Ishikawa (cell line): ENCODE data around the gene DLX6.

Experiments
- CEBPB ChIP-seq: IDR thresholded peaks from 2 replicates; pipeline ENCODE4 v1.6.1; 2012
- CREB1 ChIP-seq: IDR thresholded peaks from 2 replicates; pipeline ENCODE4 v1.6.1; 2012; ENCODE audit warnings: low read depth
- EGR1 ChIP-seq: IDR thresholded peaks from 2 replicates; pipeline ENCODE4 v1.6.1; 2012
- EP300 ChIP-seq: IDR thresholded peaks from 2 replicates; pipeline ENCODE4 v1.6.1; 2012; ENCODE audit warnings: borderline replicate concordance
- FOXM1 ChIP-seq: IDR thresholded peaks from 2 replicates; pipeline ENCODE4 v1.6.1; 2012; ENCODE audit warnings: low read depth, borderline replicate concordance
- MAX ChIP-seq: IDR thresholded peaks from 2 replicates; pipeline ENCODE4 v1.6.1; 2012
- NFIC ChIP-seq: IDR thresholded peaks from 2 replicates; pipeline ENCODE4 v1.6.1; 2012
- RAD21 ChIP-seq: IDR thresholded peaks from 2 replicates; pipeline ENCODE4 v1.6.1; 2012; ENCODE audit warnings: low read depth
- REST ChIP-seq: IDR thresholded peaks from 2 replicates; pipeline ENCODE4 v1.6.1; 2012; ENCODE audit warnings: low read depth, mild to moderate bottlenecking
- TAF1 ChIP-seq: IDR thresholded peaks from 2 replicates; pipeline ENCODE4 v1.6.1; 2012; ENCODE audit warnings: low read depth, mild to moderate bottlenecking
- TCF12 ChIP-seq: IDR thresholded peaks from 2 replicates; pipeline ENCODE4 v1.6.1; 2012; ENCODE audit warnings: low read depth
- TEAD4 ChIP-seq: IDR thresholded peaks from 2 replicates; pipeline ENCODE4 v1.6.1; 2012
- YY1 ChIP-seq: IDR thresholded peaks from 2 replicates; pipeline ENCODE4 v1.6.1; 2012; ENCODE audit warnings: low read depth
- ZBTB7A ChIP-seq: IDR thresholded peaks from 2 replicates; pipeline ENCODE4 v1.6.1; 2012; ENCODE audit warnings: low read depth
- TF ChIP-seq, protein P1 (sequence below): IDR thresholded peaks from 2 replicates; pipeline ENCODE4 v1.6.1; 2012

DLX6 gene

GRCh38 chr7:97005183-97006054 is at the start of gene DLX6:
Gene DLX6, plus strand, starts transcription at chr7:97005553. Its CDS starts 425 bp downstream, at chr7:97005978.
- TF ChIP-seq EGR1 (no peak), FOXM1 (no peak), TEAD4 (no peak), CEBPB (no peak), TCF12 (peak; percentile 56; the same call in 1 of the 2 replicates), CREB1 (peak; percentile 70), MAX (peak; percentile 77; the same call in 1 of the 2 replicates), REST (no peak), RAD21 (no peak), NFIC (no peak), ZBTB7A (peak; percentile 60; the same call in 1 of the 2 replicates), TAF1 (peak; percentile 68), EP300 (no peak), YY1 (no peak)
- TF ChIP-seq, protein P1, sequence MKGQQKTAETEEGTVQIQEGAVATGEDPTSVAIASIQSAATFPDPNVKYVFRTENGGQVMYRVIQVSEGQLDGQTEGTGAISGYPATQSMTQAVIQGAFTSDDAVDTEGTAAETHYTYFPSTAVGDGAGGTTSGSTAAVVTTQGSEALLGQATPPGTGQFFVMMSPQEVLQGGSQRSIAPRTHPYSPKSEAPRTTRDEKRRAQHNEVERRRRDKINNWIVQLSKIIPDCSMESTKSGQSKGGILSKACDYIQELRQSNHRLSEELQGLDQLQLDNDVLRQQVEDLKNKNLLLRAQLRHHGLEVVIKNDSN = no peak

DNA sequence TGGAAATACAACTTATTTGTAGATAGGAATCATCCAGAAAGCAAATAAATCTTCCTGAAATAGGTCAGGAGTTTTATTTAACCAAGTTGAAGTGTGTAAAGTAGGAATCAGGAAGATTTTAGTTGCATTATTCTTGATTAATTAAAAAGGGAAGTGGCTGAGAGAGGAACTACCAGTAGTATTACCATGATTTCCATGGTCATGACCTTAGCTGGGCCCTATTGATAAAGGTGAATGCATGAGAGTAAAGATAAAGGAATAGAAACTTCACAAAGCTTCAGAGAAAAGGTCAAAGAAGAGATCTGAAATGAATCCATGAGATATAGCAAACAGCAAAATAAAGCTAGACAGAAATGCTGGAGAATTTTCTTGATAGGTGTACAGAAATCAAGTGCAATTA is 46.2 kb upstream of the DLX6 start:
- TF ChIP-seq ZBTB7A (no peak), FOXM1 (no peak), TEAD4 (no peak)

DNA sequence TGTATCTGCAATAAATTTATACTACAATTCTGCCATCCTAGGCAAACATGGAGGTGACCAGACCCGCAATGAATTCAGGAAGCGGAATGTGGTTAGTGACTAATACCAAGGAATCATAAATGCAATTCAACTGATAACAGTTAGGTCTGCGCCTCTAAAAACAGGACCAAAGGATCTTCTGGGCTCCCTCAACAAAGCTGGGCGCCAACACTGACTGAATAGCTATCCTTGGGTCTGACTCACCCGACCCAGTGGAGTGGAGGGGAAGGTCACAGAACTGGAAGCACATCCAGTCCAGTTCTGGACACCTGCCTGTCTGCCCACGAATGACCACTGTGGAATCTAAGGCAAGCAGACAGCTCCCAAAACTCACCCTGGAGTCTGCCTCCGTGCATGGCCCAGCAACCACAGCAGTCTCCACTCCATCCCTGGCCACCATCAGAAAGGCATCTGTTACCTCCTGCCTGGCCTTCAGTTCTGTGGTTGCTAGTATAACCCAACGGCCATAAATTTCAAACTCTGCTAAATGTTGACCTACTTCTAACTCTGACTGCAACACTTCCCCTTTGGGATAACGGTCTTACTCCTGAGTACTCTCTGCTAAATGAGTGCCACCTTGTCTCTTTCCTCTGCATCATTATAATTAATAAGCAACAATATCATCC is 43.0 kb upstream of the DLX6 start:
- no peak for TF ChIP-seq NFIC
- TF ChIP-seq EP300 = no peak
- no peak for TF ChIP-seq REST
- TF ChIP-seq ZBTB7A = no peak
- TF ChIP-seq YY1 = no peak
- no peak for TF ChIP-seq TCF12
- no peak for TF ChIP-seq RAD21
- no peak for TF ChIP-seq TEAD4
- no peak for TF ChIP-seq CEBPB
- TF ChIP-seq, protein P1 = no peak
- TF ChIP-seq EGR1 = no peak
- TF ChIP-seq MAX = no peak
- TF ChIP-seq CREB1 = no peak
- TF ChIP-seq TAF1 = no peak
- no peak for TF ChIP-seq FOXM1

- TF ChIP-seq EP300 (no peak), NFIC (no peak), ZBTB7A (no peak), TAF1 (no peak)
Observed at GRCh38 chr7:96968981-96969380, 36.4 kb upstream of the DLX6 start.

DNA sequence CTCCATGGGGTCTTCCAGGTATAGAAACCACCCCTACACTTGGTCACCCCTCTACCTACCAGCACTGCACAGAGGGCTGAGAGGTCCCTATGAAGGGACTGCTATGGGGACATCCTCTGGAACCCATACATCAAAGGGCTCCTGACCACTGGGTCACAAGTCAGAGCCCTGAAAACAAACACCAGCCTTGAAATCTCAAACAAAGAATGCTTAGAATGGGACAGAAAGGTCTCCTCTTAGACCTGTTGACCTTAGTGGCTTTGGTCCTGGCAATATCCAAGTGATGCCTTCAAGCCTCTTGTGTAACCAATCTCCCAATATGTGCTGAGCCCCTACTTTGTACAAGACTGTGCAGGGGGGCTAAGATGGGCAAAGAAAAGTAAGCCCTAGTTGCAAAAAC is 34.6 kb upstream of the DLX6 start:
- TF ChIP-seq NFIC (no peak), TCF12 (no peak), TEAD4 (no peak), ZBTB7A (no peak), EP300 (no peak)

DNA sequence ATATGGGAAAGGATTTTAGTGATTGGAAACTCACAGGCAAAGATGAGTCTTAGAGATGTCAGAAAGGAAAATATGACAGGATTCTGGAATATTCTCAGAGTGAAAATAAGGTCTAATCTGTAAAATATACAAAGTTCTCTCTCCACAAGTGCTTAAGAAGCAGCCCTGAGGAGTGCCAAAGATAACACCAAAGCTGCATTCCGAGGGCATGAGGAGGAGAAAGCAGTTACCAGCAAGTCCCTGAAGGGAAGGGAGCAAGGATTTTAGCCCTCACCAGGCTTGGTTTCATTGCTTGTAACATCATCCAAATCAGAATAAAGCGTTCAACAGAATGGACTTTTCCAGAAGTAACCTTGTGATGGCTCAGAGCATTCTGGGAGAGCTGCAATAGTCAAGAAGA is 31.4 kb upstream of the DLX6 start:
- TF ChIP-seq NFIC (no peak), TAF1 (no peak), FOXM1 (no peak), MAX (no peak), REST (no peak), CEBPB (no peak), ZBTB7A (no peak), YY1 (no peak), TEAD4 (no peak), CREB1 (no peak), EGR1 (no peak), EP300 (no peak), RAD21 (no peak), TCF12 (no peak)
- TF ChIP-seq, protein P1 = no peak
